NT2/D1 (cell line): ENCODE results near the gene GNAI3.

Source experiments
- DNase-seq: peaks from one replicate; pipeline ENCODE4 v3.0.0-alpha.2; 2011; ENCODE audit warnings: low read depth, low spot score
- H3K27me3 ChIP-seq: 2 replicates; pipeline ENCODE4 v1.6.0; 2011; ENCODE audit warnings: mild to moderate bottlenecking; ENCODE audit not compliant: insufficient read length, insufficient read depth
- H3K36me3 ChIP-seq: 2 replicates; pipeline ENCODE4 v1.6.1; 2011; ENCODE audit warnings: mild to moderate bottlenecking, low read length, mixed read lengths; ENCODE audit not compliant: insufficient read depth, insufficient read length
- H3K4me1 ChIP-seq: 2 replicates; pipeline ENCODE4 v1.5.1; 2011; ENCODE audit not compliant: insufficient read depth, insufficient read length
- H3K4me3 ChIP-seq: 2 replicates; pipeline ENCODE4 v1.5.1; 2011; ENCODE audit warnings: low read depth; ENCODE audit not compliant: insufficient read length
- H3K9ac ChIP-seq: 2 replicates; pipeline ENCODE4 v1.6.0; 2011; ENCODE audit warnings: low read depth; ENCODE audit not compliant: insufficient read length
- H3K9me3 ChIP-seq: 2 replicates; pipeline ENCODE4 v1.5.1; 2011; ENCODE audit warnings: mild to moderate bottlenecking, low read length; ENCODE audit not compliant: insufficient read depth
- SUZ12 ChIP-seq: IDR thresholded peaks from 2 replicates; pipeline ENCODE4 v1.6.1; 2011; ENCODE audit not compliant: insufficient read length, insufficient read depth; ENCODE audit errors: extremely low read depth
- YY1 ChIP-seq: IDR thresholded peaks from 2 replicates; pipeline ENCODE4 v1.6.1; 2011; ENCODE audit not compliant: insufficient read length, insufficient read depth
- ZNF274 ChIP-seq: IDR thresholded peaks from 2 replicates; pipeline ENCODE4 v1.6.1; 2011; ENCODE audit warnings: mild to moderate bottlenecking, low read depth, low read length

GNAI3 gene

DNA sequence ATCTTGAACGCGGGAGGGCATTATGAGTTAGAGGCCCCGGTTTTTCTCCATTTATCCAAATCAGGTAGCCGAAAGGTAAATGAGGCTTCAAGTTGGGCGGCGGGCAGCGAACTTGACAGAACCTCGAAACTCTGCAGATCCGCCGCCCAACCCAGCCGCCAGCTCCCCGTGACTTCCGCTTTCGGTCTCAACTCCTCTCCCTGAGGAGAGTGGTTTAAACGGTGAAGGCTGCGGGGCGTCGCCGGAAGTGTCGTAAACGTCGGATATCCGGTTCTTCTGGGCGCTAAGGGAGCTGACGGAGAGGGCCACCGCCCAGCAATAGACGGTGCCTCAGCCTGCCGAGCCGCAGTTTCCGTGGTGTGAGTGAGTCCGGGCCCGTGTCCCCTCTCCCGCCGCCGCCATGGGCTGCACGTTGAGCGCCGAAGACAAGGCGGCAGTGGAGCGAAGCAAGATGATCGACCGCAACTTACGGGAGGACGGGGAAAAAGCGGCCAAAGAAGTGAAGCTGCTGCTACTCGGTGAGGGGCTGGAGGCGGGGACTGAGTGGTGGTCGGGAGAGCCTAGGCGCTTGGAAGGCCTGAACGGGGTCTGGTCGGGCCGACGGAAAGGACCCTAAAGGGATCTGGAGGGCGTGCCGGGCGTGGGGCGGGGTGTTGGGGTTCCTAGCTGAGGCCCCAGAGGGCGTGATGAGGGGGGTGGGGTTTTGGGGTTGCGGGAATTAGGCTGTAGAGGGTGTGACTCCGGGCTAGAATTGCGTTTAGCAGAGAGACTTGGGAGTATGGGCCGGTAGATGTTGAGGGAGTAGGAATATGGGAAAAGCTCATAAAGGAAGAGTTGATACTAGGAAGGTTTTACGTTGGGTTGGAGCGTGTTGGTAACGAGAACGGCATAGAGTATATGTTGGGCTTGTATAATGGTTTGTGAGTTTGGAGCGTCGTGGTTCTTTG is at the start of gene GNAI3:
Gene GNAI3, plus strand, starts transcription at position 295 of the 947 bp plus-strand sequence. Its CDS starts 106 bp downstream, at position 401.
- Histone ChIP-seq H3K9ac (peak within 1 kb of the TSS; percentile 98), H3K27me3 (no peaks in the 10 kb centered on the region), H3K4me1 (peaks cover 5% of the 10 kb centered on the region), H3K9me3 (no peaks in the 10 kb centered on the region), H3K36me3 (peaks cover 3% of the 10 kb centered on the region), H3K4me3 (peak within 1 kb of the TSS; percentile 89)
- peak; percentile 93 for DNase-seq
- no peak for TF ChIP-seq YY1
- no peak for TF ChIP-seq SUZ12
- no peak for TF ChIP-seq ZNF274

DNA sequence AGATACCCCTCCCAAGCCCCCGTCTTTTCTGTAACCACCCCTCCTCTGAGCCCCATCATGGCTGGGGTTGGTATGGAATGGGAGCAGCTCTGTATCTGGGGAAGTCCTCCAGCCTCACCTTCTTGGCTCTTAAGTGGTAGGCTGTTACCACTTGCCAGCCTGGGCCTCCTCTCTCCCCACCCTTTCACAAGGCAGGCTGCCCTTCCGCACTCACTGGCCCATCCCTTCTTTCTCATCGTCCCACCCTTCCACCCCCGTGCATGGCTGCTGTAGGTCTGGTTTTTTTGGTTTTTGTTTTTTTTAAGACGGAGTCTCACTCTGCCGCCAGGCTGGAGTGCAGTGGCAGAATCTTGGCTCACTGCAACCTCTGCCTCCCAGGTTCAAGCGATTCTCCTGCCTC is 49.3 kb upstream of the GNAI3 start:
- Histone ChIP-seq H3K4me1 (peaks cover 18% of the 10 kb centered on the region), H3K4me3 (no peak overlapping the region)
- TF ChIP-seq ZNF274 (no peak), SUZ12 (no peak), YY1 (no peak)

DNA sequence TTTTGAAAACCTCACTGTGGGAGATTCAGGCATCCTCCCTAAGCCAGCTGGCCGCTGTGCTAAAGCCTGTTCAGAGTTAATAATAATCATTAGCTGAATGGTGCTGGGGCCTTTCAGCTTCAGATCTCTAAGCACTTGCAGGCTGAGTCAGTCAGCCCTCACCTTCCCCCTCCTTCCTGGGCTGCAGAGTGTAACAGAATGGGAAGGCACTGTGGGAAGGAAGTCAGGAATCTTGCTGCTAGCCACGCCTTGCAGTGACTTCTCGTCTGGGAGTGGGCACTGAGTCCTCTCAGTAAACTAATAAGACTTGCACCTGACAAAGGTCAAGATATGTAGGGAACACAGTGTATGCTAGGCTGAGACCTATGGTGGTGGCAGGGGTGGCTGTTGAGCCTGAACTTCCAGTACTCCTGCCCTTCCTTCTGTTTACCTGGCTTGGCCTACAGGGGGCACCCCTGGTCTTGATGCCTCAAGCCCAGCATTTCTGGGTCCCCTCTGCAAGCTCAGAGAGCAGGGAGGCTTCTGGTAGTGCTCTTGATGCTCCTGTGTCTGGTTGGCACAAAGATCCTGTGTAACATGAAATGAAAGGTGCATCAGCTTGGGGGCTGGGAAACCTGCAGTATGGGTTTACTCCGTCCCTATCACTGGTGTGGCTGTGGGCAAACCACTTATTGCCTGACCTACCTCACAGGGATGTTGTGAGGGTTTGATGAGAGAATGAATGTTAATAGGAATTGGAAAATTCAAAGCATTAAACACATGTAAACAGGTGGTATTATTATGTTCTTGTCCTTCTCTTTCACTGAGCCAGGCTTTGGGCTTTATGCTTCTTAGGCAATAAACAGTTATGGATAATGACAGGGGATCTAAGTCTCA is 48.5 kb upstream of the GNAI3 start:
- no peak for DNase-seq
- Histone ChIP-seq H3K4me3 (no peak overlapping the region), H3K9ac (no peak overlapping the region), H3K27me3 (no peaks in the 10 kb centered on the region), H3K9me3 (peaks cover 9% of the 10 kb centered on the region; the same call in 1 of the 2 replicates), H3K4me1 (peaks cover 18% of the 10 kb centered on the region), H3K36me3 (peaks cover 16% of the 10 kb centered on the region)
- no peak for TF ChIP-seq YY1
- no peak for TF ChIP-seq SUZ12
- TF ChIP-seq ZNF274: no peak

More for the DNA sequence above, 49.3 kb upstream of the GNAI3 start:
- DNase-seq: no peak
- Histone ChIP-seq H3K9ac (peak overlapping the region; percentile 12), H3K36me3 (peaks cover 16% of the 10 kb centered on the region), H3K9me3 (peaks cover 9% of the 10 kb centered on the region; the same call in 1 of the 2 replicates), H3K27me3 (no peaks in the 10 kb centered on the region)

DNA sequence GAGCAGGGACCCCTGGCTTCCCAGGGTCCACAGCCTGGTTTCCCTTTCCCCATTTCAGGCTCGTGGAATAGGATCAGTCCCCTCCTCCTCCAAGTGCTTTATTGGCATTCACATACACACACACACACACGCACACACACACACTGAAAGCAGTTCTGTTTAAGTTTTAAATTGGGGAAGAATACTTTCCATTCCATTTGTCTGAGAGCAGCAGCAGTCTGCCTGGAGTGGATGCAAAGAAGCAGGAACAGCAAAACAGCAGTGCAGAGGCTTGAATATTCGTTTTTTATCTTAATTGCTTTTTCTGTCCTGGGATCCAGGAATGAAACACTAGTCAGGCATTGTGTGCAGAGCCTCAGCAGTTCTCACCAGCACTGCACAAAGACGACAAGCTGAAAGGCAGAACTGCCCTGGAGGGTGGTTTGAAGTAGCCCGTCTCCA is 47.5 kb upstream of the GNAI3 start:
- H3K36me3 ChIP-seq: peaks cover 9% of the 10 kb centered on the region
- TF ChIP-seq YY1 (no peak), ZNF274 (no peak), SUZ12 (no peak)
- no peaks in the 10 kb centered on the region for H3K27me3 ChIP-seq
- no peak overlapping the region for H3K4me3 ChIP-seq
- peaks cover 9% of the 10 kb centered on the region; the same call in 1 of the 2 replicates for H3K9me3 ChIP-seq
- no peak overlapping the region for H3K9ac ChIP-seq
- DNase-seq: no peak
- H3K4me1 ChIP-seq: peaks cover 17% of the 10 kb centered on the region

DNA sequence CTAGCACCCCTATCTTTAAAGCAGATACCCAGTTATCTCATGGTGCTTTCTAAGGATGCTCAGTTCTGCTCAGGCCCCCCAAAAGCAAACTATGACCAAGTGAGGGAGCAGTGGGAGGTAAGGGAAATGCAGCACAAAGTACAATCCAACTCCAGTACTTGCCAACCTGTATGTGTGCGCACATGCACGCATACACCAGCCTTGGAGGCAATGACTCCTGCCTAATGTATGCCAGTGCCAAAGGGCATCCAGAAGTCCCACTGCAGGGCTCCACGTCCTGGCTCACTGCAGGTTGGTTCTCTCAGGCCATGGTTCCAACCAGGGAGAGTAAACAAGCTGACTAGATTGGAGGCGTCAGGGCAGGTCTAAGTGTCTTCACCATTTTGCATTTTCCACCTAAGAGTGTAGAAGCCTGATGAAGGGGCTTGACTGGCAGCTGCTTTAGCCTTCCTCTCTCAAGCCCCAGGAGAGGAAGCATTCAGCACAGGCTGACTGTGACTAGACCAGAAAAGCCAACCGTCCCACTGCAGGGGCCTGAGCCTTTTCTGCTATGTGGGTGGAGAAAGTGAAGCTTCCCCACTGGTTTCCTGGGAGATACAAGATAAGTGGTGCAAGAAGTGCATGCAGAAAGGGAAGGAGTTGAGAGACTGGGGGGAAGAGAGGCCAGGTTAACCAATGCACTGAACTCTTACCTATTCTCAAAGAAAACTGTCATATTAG is 46.6 kb upstream of the GNAI3 start:
- DNase-seq: no peak
- no peak overlapping the region for H3K4me3 ChIP-seq
- H3K9me3 ChIP-seq: peaks cover 9% of the 10 kb centered on the region; the same call in 1 of the 2 replicates
- no peak for TF ChIP-seq ZNF274
- TF ChIP-seq SUZ12: no peak
- TF ChIP-seq YY1: no peak
- peaks cover 17% of the 10 kb centered on the region for H3K4me1 ChIP-seq
- no peaks in the 10 kb centered on the region for H3K27me3 ChIP-seq
- H3K9ac ChIP-seq: no peak overlapping the region
- peaks cover 3% of the 10 kb centered on the region for H3K36me3 ChIP-seq

DNA sequence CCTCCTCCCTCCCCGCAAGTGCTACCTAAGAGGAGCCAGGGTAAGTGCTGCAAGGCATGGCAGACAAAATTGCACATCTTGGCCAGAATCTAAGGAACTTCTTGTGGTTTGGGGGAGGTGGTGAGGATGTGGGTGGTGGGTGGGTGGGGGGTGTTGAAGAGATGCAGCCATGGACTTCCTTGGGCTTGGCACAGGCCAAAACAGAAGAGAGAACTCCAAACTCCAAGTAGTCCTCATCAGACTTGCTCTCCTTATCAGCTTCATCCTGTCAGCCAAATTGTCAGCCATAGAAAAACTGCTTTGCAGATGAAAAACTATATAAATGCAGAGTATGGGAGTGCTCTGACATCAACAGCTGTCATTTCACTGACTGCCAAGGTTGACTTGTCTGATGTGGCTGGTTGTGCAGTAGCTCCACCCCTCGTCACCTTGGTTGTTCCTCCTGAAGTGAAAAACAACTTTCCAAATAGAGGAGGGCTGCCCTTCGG is 46.0 kb upstream of the GNAI3 start:
- H3K9ac ChIP-seq: no peak overlapping the region
- TF ChIP-seq ZNF274: no peak
- TF ChIP-seq YY1: no peak
- TF ChIP-seq SUZ12: no peak
- no peaks in the 10 kb centered on the region for H3K36me3 ChIP-seq
- peaks cover 9% of the 10 kb centered on the region; the same call in 1 of the 2 replicates for H3K9me3 ChIP-seq
- H3K27me3 ChIP-seq: peaks cover 3% of the 10 kb centered on the region
- no peak overlapping the region for H3K4me3 ChIP-seq
- H3K4me1 ChIP-seq: peaks cover 17% of the 10 kb centered on the region
- DNase-seq: no peak
